Measurements from ENCODE around the gene ZFAND2B.

DNA sequence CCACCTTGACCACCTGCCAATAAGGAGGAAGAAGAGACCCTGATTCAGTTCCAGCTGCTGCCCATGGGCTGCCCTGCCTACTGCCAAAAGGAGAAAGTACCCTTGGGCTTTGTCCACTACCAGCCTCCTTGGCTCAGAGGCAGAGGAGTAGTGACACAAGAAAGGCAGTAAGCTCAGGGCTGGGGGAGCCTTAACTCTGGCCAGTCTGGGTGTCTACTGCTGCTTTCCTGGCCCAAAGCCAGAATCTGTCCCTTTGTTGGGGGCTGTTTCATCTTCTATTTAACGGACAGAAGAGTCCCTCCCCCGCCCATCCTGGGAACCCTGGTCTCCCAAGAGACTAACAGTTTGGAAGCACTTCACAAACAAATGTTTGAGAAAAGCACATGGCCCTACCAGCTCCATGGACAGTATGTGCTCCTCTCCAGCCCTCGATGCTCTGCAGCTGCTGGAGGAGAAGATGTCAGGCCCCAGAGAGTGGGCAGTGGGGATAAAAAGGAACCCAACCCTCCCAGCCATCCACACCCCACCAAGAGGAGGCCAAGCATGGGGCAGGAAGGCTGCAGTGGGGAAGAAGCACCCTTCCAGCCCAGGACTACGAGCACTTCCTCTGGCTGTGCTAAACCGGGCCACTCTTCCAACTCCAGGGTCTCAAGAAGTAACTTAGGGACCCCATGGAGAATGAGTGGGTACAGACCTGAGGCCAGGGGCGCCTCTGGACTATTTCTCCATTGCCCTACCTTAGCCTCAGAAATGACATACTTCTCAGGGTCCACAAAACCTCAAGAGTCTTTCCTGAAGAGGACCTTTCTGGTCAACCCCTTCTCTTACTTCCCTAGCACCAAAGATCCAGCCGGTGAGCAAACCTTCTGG, 21.7 kb downstream of the ZFAND2B start:
- TF ChIP-seq, protein P1, sequence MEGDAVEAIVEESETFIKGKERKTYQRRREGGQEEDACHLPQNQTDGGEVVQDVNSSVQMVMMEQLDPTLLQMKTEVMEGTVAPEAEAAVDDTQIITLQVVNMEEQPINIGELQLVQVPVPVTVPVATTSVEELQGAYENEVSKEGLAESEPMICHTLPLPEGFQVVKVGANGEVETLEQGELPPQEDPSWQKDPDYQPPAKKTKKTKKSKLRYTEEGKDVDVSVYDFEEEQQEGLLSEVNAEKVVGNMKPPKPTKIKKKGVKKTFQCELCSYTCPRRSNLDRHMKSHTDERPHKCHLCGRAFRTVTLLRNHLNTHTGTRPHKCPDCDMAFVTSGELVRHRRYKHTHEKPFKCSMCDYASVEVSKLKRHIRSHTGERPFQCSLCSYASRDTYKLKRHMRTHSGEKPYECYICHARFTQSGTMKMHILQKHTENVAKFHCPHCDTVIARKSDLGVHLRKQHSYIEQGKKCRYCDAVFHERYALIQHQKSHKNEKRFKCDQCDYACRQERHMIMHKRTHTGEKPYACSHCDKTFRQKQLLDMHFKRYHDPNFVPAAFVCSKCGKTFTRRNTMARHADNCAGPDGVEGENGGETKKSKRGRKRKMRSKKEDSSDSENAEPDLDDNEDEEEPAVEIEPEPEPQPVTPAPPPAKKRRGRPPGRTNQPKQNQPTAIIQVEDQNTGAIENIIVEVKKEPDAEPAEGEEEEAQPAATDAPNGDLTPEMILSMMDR (IDR thresholded peaks at IDR 0.05) = no peak
- TF ChIP-seq POLR2A (IDR thresholded peaks at IDR 0.05) (no peak), EP300 (IDR thresholded peaks at IDR 0.05) (no peak)
